ENCODE data around the gene PCBP2. TPM values are rescaled to one million over a fixed set of nuclear protein-coding genes. Genes with fewer than 3 reads are reported as not detected.

Gene PCBP2
- total and polyA plus RNA-seq, 2 experiments from 2014 or later, result 132 to 389 TPM

GRCh38 chr12:53486736-53487487 lies 35.0 kb downstream of the PCBP2 start:
- H4K20me1 ChIP-seq (ENCODE audit: insufficient read depth, poor library complexity, severe bottlenecking), result peaks cover 5% of the 10 kb centered on the region
- H3K36me3 ChIP-seq (replicated peaks; ENCODE audit: insufficient read depth, low read depth), result no peaks in the 10 kb centered on the region

GRCh38 chr12:53489242-53489864 lies 37.5 kb downstream of the PCBP2 start:
- H2AFZ ChIP-seq, result no peak overlapping the region
- H3K27ac ChIP-seq, result no peak overlapping the region
- WGBS (ENCODE audit: low lambda C conversion rate, missing lambda C conversion rate), result 71% methylated on average over 5 of the region's 5 CpGs
- H3K9me2 ChIP-seq (replicated peaks; ENCODE audit: insufficient read depth), result no peaks in the 10 kb centered on the region
- H3K4me1 ChIP-seq (ENCODE audit: insufficient read depth), result peaks cover 18% of the 10 kb centered on the region
- H4K20me1 ChIP-seq (ENCODE audit: insufficient read depth, poor library complexity, severe bottlenecking), result no peaks in the 10 kb centered on the region
- H3K27me3 ChIP-seq, result no peaks in the 10 kb centered on the region
- no peak overlapping the region for H3K4me3 ChIP-seq
- no peaks in the 10 kb centered on the region for H3K9me3 ChIP-seq (ENCODE audit: low read depth)
- TF ChIP-seq EZH2phosphoT487 (IDR thresholded peaks at IDR 0.05; ENCODE audit: low read depth, severe bottlenecking, unreplicated experiment) (no peak), EZH2 (IDR thresholded peaks at IDR 0.05; ENCODE audit: borderline replicate concordance) (no peak), CTCF (IDR thresholded peaks at IDR 0.05; ENCODE audit: poor library complexity) (no peak)
- DNase-seq (ENCODE audit: low spot score), result no peak
- no peaks in the 10 kb centered on the region for H3K36me3 ChIP-seq (replicated peaks; ENCODE audit: insufficient read depth, low read depth)
- H3K79me2 ChIP-seq, result peaks cover 38% of the 10 kb centered on the region
- no peak overlapping the region for H3K4me2 ChIP-seq

More at GRCh38 chr12:53486736-53487487, 35.0 kb downstream of the PCBP2 start:
- H3K27me3 ChIP-seq, result no peaks in the 10 kb centered on the region
- H3K27ac ChIP-seq, result no peak overlapping the region
- no peak overlapping the region for H2AFZ ChIP-seq
- no peak overlapping the region for H3K4me2 ChIP-seq
- peaks cover 29% of the 10 kb centered on the region for H3K79me2 ChIP-seq
- no peaks in the 10 kb centered on the region for H3K4me1 ChIP-seq (ENCODE audit: insufficient read depth)
- no peaks in the 10 kb centered on the region for H3K9me2 ChIP-seq (replicated peaks; ENCODE audit: insufficient read depth)
- DNase-seq (ENCODE audit: low spot score), result no peak
- no peak overlapping the region for H3K4me3 ChIP-seq
- WGBS (ENCODE audit: low lambda C conversion rate, missing lambda C conversion rate), result 89% methylated on average over 13 of the region's 17 CpGs
- TF ChIP-seq CTCF (IDR thresholded peaks at IDR 0.05; ENCODE audit: poor library complexity) (no peak), EZH2 (IDR thresholded peaks at IDR 0.05; ENCODE audit: borderline replicate concordance) (no peak), EZH2phosphoT487 (IDR thresholded peaks at IDR 0.05; ENCODE audit: low read depth, severe bottlenecking, unreplicated experiment) (no peak)
- no peaks in the 10 kb centered on the region for H3K9me3 ChIP-seq (ENCODE audit: low read depth)

- Histone ChIP-seq H3K36me3 (replicated peaks; ENCODE audit: insufficient read depth, low read depth) (no peaks in the 10 kb centered on the region), H4K20me1 (ENCODE audit: insufficient read depth, poor library complexity, severe bottlenecking) (no peaks in the 10 kb centered on the region), H3K4me1 (ENCODE audit: insufficient read depth) (peaks cover 30% of the 10 kb centered on the region), H3K4me2 (peak overlapping the region; percentile 88), H3K79me2 (peaks cover 49% of the 10 kb centered on the region), H3K27ac (peak overlapping the region; percentile 91), H3K4me3 (peak overlapping the region; percentile 45), H3K27me3 (no peaks in the 10 kb centered on the region), H3K9me2 (replicated peaks; ENCODE audit: insufficient read depth) (no peaks in the 10 kb centered on the region), H2AFZ (peak overlapping the region; percentile 34), H3K9me3 (ENCODE audit: low read depth) (no peaks in the 10 kb centered on the region)
- 40% methylated on average over 20 of the region's 20 CpGs for WGBS (ENCODE audit: low lambda C conversion rate, missing lambda C conversion rate)
- no peak for DNase-seq (ENCODE audit: low spot score)
- TF ChIP-seq EZH2phosphoT487 (IDR thresholded peaks at IDR 0.05; ENCODE audit: low read depth, severe bottlenecking, unreplicated experiment), result no peak
- TF ChIP-seq CTCF (IDR thresholded peaks at IDR 0.05; ENCODE audit: poor library complexity), result no peak
- no peak for TF ChIP-seq EZH2 (IDR thresholded peaks at IDR 0.05; ENCODE audit: borderline replicate concordance)
These were observed 40.3 kb downstream of the PCBP2 start for GRCh38 chr12:53492188-53492587.

Measured in hepatocyte (in vitro differentiated cells).